Ovary (tissue), 3 donors: Measurements from ENCODE around the gene ITPK1.

Source experiments
- CTCF ChIP-seq, 3 donors: fragments of 450-650 bp in 2 of 3; fragments of 200-600 bp in 1 of 3; IDR thresholded peaks; one replicate each; pipeline versions ENCODE4 v1.5.1 to v1.8.0; 2016 to 2022; ENCODE audit warnings: antibody characterized with exemption in 3 of 3, mild to moderate bottlenecking in 1 of 3
- EP300 ChIP-seq: sonication (generic); formaldehyde crosslinking; IDR thresholded peaks from one replicate; pipeline ENCODE4 v1.6.1; 2017; ENCODE audit warnings: antibody characterized with exemption
- POLR2A ChIP-seq: fragments of 450-650 bp; IDR thresholded peaks from one replicate; pipeline ENCODE4 v1.6.1; 2017; ENCODE audit warnings: antibody characterized with exemption, mild to moderate bottlenecking, moderate library complexity
- donor health status: DM: no; HTN: no; CAD: no.

- TF ChIP-seq CTCF (IDR thresholded peaks at IDR 0.05), result no peak
- no peak for TF ChIP-seq POLR2A
- no peak for TF ChIP-seq EP300
Measured at GRCh38 chr14:92930737-92931602, 184.8 kb downstream of the ITPK1 start.
